Keratinocyte (primary cell): ENCODE results near the gene ZNF555. TPM values are rescaled to one million over a fixed set of nuclear protein-coding genes. Genes with fewer than 3 reads are reported as not detected.

Source experiments
- DNase-seq: peaks from one replicate; pipeline ENCODE4 v3.0.0-alpha.2; 2011; ENCODE audit warnings: low read depth, missing footprints, low spot score
- FAIRE-seq: peaks from 2 replicates; lab custom pipeline; 2011; peaks lifted over from hg19 to GRCh38; lab: Jason Lieb, UNC
- H2AFZ ChIP-seq: 2 replicates; pipeline ENCODE4 v1.6.0; 2012; ENCODE audit warnings: low read length, control low read depth, inconsistent platforms; ENCODE audit not compliant: control insufficient read depth
- H3K27ac ChIP-seq: 2 replicates; pipeline ENCODE4 v1.5.1; 2011; ENCODE audit warnings: low read length; ENCODE audit not compliant: control insufficient read depth, insufficient read depth
- H3K27me3 ChIP-seq: 3 replicates; pipeline ENCODE4 v1.6.0; 2011; ENCODE audit warnings: low read length; ENCODE audit not compliant: control insufficient read depth, insufficient read depth; ENCODE audit errors: extremely low read depth
- H3K36me3 ChIP-seq, 2 experiments: 2 replicates in 1 of 2; 3 replicates in 1 of 2; pipeline ENCODE4 v1.5.1; 2011; ENCODE audit warnings: low read length in 2 of 2, mild to moderate bottlenecking in 1 of 2; ENCODE audit not compliant: control insufficient read depth in 2 of 2, insufficient read depth in 2 of 2; ENCODE audit errors: extremely low read depth in 1 of 2
- H3K4me1 ChIP-seq: 3 replicates; pipeline ENCODE4 v1.5.1; 2011; ENCODE audit warnings: low read length; ENCODE audit not compliant: control insufficient read depth, insufficient read depth; ENCODE audit errors: extremely low read depth
- H3K4me2 ChIP-seq: 3 replicates; pipeline ENCODE4 v1.6.0; 2011; ENCODE audit warnings: low read depth, low read length; ENCODE audit not compliant: control insufficient read depth, insufficient read depth; ENCODE audit errors: extremely low read depth
- H3K4me3 ChIP-seq, 3 experiments: fragments of 200-600 bp in 1 of 3; sonication (generic) in 1 of 3; 2 replicates in 2 of 3; 3 replicates in 1 of 3; pipeline ENCODE4 v1.5.1; 2011 to 2016; ENCODE audit warnings: low read length in 3 of 3, mild to moderate bottlenecking in 3 of 3, control low read depth in 2 of 3, inconsistent platforms in 1 of 3, low read depth in 1 of 3, mixed read lengths in 1 of 3, mixed run types in 1 of 3, moderate library complexity in 1 of 3; ENCODE audit not compliant: control insufficient read depth in 2 of 3, insufficient read depth in 2 of 3; ENCODE audit errors: extremely low read depth in 1 of 3
- H3K79me2 ChIP-seq: 2 replicates; pipeline ENCODE4 v1.6.0; 2012; ENCODE audit warnings: low read length; ENCODE audit not compliant: control insufficient read depth, insufficient read depth
- H3K9ac ChIP-seq: 3 replicates; pipeline ENCODE4 v1.6.0; 2011; ENCODE audit warnings: low read length; ENCODE audit not compliant: control insufficient read depth, insufficient read depth; ENCODE audit errors: extremely low read depth
- H3K9me1 ChIP-seq: 3 replicates; pipeline ENCODE4 v1.6.0; 2011; ENCODE audit warnings: low read length; ENCODE audit not compliant: control insufficient read depth, insufficient read depth; ENCODE audit errors: extremely low read depth
- H3K9me3 ChIP-seq: 2 replicates; pipeline ENCODE4 v1.5.1; 2012; ENCODE audit warnings: low read depth, low read length; ENCODE audit not compliant: control insufficient read depth
- H4K20me1 ChIP-seq: 3 replicates; pipeline ENCODE4 v1.6.0; 2011; ENCODE audit warnings: low read length; ENCODE audit not compliant: control insufficient read depth, insufficient read depth; ENCODE audit errors: extremely low read depth
- EZH2 ChIP-seq: IDR thresholded peaks from one replicate; pipeline ENCODE4 v1.6.1; 2012; ENCODE audit warnings: inconsistent platforms, mild to moderate bottlenecking, low read length, moderate library complexity
- dilution Hi-C: fragments of 300-500 bp; cut with MboI; formaldehyde crosslinking; loops from one replicate; pipeline ENCODE4 v1.7.0; 2020; ENCODE audit warnings: low sequenced_read_pairs; ENCODE audit not compliant: extremely low pct_ligation_motif_present
- polyA plus RNA-seq, 5 experiments: library from polyadenylated mRNA; depleted of rRNA in 3 of 5; stranded (reverse) in 3 of 5; stranded (forward) in 1 of 5; unstranded in 1 of 5; fragments of >200 nt; gene quantifications; 1 replicate in 1 of 5; 2 replicates in 3 of 5; 3 replicates in 1 of 5; pipeline versions ENCODE4 v1.2.1 to v1.2.3, GENCODE V29; 2011 to 2012; ENCODE audit warnings: missing spikeins in 2 of 5, low read depth in 1 of 5, low replicate concordance in 1 of 5
- TF ChIP-seq, protein P1 (sequence below), 3 experiments: IDR thresholded peaks in 1 of 3; conservative IDR thresholded peaks in 1 of 3; optimal IDR thresholded peaks in 1 of 3; 2 replicates in 2 of 3; 3 replicates in 1 of 3; pipeline versions ENCODE3 to v1.5.1; 2011; ENCODE audit warnings: low read length in 3 of 3, mild to moderate bottlenecking in 3 of 3, moderate library complexity in 2 of 3, control low read depth in 1 of 3, inconsistent platforms in 1 of 3; ENCODE audit not compliant: insufficient read depth in 2 of 3; ENCODE audit errors: extremely low read depth in 1 of 3

The ZNF555 gene
- polyA plus RNA-seq, 1 donor (not counting 4 experiments of a cell fraction or from before 2014, with no cell fraction given), result 4.3 TPM

DNA sequence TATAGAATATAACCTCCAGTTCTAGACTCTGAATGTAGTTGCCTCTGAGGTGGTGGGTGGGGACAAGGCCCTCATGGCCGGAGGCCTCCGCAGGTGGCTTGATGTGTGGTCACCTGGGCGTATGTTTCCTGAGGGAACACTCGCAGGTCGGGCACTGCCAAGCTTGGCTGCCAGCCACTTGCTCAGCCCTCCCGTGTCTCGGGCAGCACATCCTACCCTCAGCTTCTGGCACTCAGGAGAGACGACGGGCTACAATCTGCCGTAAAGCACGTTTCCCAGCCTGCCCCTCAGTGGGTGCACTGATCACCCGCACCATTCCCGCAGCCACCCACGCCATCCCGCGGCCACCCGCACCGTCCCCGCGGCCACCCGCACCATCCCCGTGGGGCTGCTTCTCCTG, 40.8 kb upstream of the ZNF555 start:
- TF ChIP-seq EZH2, result no peak
- TF ChIP-seq, protein P1, sequence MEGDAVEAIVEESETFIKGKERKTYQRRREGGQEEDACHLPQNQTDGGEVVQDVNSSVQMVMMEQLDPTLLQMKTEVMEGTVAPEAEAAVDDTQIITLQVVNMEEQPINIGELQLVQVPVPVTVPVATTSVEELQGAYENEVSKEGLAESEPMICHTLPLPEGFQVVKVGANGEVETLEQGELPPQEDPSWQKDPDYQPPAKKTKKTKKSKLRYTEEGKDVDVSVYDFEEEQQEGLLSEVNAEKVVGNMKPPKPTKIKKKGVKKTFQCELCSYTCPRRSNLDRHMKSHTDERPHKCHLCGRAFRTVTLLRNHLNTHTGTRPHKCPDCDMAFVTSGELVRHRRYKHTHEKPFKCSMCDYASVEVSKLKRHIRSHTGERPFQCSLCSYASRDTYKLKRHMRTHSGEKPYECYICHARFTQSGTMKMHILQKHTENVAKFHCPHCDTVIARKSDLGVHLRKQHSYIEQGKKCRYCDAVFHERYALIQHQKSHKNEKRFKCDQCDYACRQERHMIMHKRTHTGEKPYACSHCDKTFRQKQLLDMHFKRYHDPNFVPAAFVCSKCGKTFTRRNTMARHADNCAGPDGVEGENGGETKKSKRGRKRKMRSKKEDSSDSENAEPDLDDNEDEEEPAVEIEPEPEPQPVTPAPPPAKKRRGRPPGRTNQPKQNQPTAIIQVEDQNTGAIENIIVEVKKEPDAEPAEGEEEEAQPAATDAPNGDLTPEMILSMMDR (optimal IDR thresholded peaks at IDR 0.05 in 1 of 3, IDR thresholded peaks at IDR 0.05 in 1 of 3, conservative IDR thresholded peaks at IDR 0.05 in 1 of 3; ENCODE audit: extremely low read depth in 1 of 3, insufficient read depth in 2 of 3, low read length in 3 of 3), result no peak
- Histone ChIP-seq H3K79me2 (peaks cover 7% of the 10 kb centered on the region), H3K27me3 (no peaks in the 10 kb centered on the region), H2AFZ (no peak overlapping the region), H3K27ac (no peak overlapping the region), H3K4me1 (no peaks in the 10 kb centered on the region), H3K4me3 (no peak overlapping the region), H3K4me2 (no peak overlapping the region), H3K9ac (no peak overlapping the region), H4K20me1 (no peaks in the 10 kb centered on the region), H3K9me3 (no peaks in the 10 kb centered on the region), H3K36me3 (peaks cover 31 to 52% of the 10 kb centered on the region in 2 experiments), H3K9me1 (no peaks in the 10 kb centered on the region)
- FAIRE-seq (no peak), DNase-seq (no peak)
- dilution Hi-C loops, result no loop called here

DNA sequence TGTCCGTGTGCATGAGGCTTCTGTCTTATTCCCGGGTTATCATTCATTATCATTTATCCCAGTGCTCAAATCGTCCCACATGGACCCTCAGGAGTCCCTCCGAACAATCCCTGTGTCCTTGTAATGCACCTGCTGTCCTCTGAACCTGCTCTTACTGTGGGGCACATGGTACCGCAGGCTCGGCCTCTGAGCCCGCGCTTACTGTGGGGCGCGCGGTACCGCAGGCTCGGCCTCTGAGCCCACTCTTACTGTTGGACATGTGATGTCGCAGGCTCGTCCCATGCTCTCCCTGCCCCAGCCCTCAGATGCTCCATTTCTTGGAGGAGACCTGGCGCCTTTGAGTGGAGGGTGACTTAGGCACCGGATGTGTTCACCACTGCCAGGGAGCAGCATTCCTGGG, 38.4 kb upstream of the ZNF555 start:
- Histone ChIP-seq H3K9ac (no peak overlapping the region), H3K36me3 (peaks cover 20 to 60% of the 10 kb centered on the region in 2 experiments), H3K9me3 (no peaks in the 10 kb centered on the region), H3K27ac (no peak overlapping the region), H3K9me1 (no peaks in the 10 kb centered on the region), H3K4me3 (no peak overlapping the region), H4K20me1 (no peaks in the 10 kb centered on the region), H3K4me1 (no peaks in the 10 kb centered on the region), H2AFZ (no peak overlapping the region), H3K4me2 (no peak overlapping the region), H3K79me2 (peaks cover 7% of the 10 kb centered on the region), H3K27me3 (no peaks in the 10 kb centered on the region)
- dilution Hi-C loops, result no loop called here
- TF ChIP-seq, protein P1 (optimal IDR thresholded peaks at IDR 0.05 in 1 of 3, IDR thresholded peaks at IDR 0.05 in 1 of 3, conservative IDR thresholded peaks at IDR 0.05 in 1 of 3; ENCODE audit: extremely low read depth in 1 of 3, insufficient read depth in 2 of 3, low read length in 3 of 3), result no peak
- TF ChIP-seq EZH2, result no peak
- DNase-seq (no peak), FAIRE-seq (no peak)
